SK-N-SH (cell line): Measurements from ENCODE around the gene ADAMTS17. TPM values are rescaled to one million over a fixed set of nuclear protein-coding genes. Genes with fewer than 3 reads are reported as not detected.

Experiments used
- CTCF ChIA-PET: fragments of 300-600, 350-600 bp; formaldehyde crosslinking; extraction: SDS; loops from one replicate; lab custom pipeline; 2021; lab: Yijun Ruan, JAX
- POLR2A ChIA-PET: fragments of 350-600 bp; sonication (Branson Sonifier 250); formaldehyde crosslinking; extraction: SDS; loops from one replicate; lab custom pipeline; 2020; ENCODE audit warnings: antibody characterized with exemption, inconsistent platforms; lab: Yijun Ruan, JAX
- DNase-seq: peaks from one replicate; pipeline ENCODE4 v3.0.0; 2012
- H2AFZ ChIP-seq: fragments of 200-600 bp; sonication (generic); 2 replicates; pipeline ENCODE4 v1.8.1; 2016; ENCODE audit warnings: antibody characterized with exemption, mild to moderate bottlenecking, low read depth
- H3F3A ChIP-seq: fragments of 200-600 bp; sonication (generic); replicated peaks from 2 replicates; pipeline ENCODE3; 2016; ENCODE audit warnings: antibody characterized with exemption, mild to moderate bottlenecking; ENCODE audit not compliant: insufficient read depth
- H3K27ac ChIP-seq, 2 experiments: fragments of 200-500 bp in 1 of 2; fragments of 200-600 bp in 1 of 2; sonication (Bioruptor generic) in 1 of 2; sonication (generic), shearing (Covaris generic) in 1 of 2; 2 replicates each; pipeline versions ENCODE4 v1.5.1 to v1.6.1; 2014 to 2016; ENCODE audit warnings: low read depth in 2 of 2, inconsistent platforms in 1 of 2, low read length in 1 of 2, mild to moderate bottlenecking in 1 of 2, mixed read lengths in 1 of 2
- H3K27me3 ChIP-seq: fragments of 200-600 bp; sonication (generic), shearing (Covaris generic); 2 replicates; pipeline ENCODE4 v1.6.1; 2016; ENCODE audit warnings: mixed run types; ENCODE audit not compliant: insufficient read depth
- H3K36me3 ChIP-seq, 2 experiments: fragments of 200-500 bp in 1 of 2; fragments of 200-600 bp in 1 of 2; sonication (Bioruptor generic) in 1 of 2; sonication (generic) in 1 of 2; replicated peaks in 1 of 2; 2 replicates each; pipeline versions ENCODE3 to v1.5.1; 2014 to 2016; ENCODE audit warnings: low read length in 1 of 2, mild to moderate bottlenecking in 1 of 2; ENCODE audit not compliant: insufficient read depth in 2 of 2, control insufficient read depth in 1 of 2
- H3K4me1 ChIP-seq, 2 experiments: fragments of 200-500 bp in 1 of 2; fragments of 200-600 bp in 1 of 2; sonication (Bioruptor generic) in 1 of 2; sonication (generic), shearing (Covaris generic) in 1 of 2; 2 replicates each; pipeline versions ENCODE4 v1.5.1 to v1.6.1; 2014 to 2016; ENCODE audit warnings: low read depth in 1 of 2, low read length in 1 of 2, mixed run types in 1 of 2; ENCODE audit not compliant: insufficient read depth in 2 of 2, control insufficient read depth in 1 of 2
- H3K4me2 ChIP-seq: fragments of 200-600 bp; sonication (generic), shearing (Covaris generic); 2 replicates; pipeline ENCODE4 v1.6.1; 2017; ENCODE audit warnings: mixed run types
- H3K4me3 ChIP-seq, 2 experiments: fragments of 200-500 bp in 1 of 2; fragments of 200-600 bp in 1 of 2; sonication (Bioruptor generic) in 1 of 2; sonication (generic), shearing (Covaris generic) in 1 of 2; 2 replicates each; pipeline versions ENCODE4 v1.5.1 to v1.8.1; 2014 to 2016; ENCODE audit warnings: low read depth in 2 of 2, inconsistent platforms in 1 of 2, low read length in 1 of 2, mild to moderate bottlenecking in 1 of 2, mixed read lengths in 1 of 2, moderate library complexity in 1 of 2
- H3K79me2 ChIP-seq: fragments of 200-600 bp; sonication (generic); 2 replicates; pipeline ENCODE4 v1.8.1; 2017; ENCODE audit warnings: mild to moderate bottlenecking; ENCODE audit not compliant: insufficient read depth
- H3K9ac ChIP-seq: fragments of 200-600 bp; sonication (generic); 2 replicates; pipeline ENCODE4 v1.6.1; 2017; ENCODE audit warnings: mixed run types
- H3K9me2 ChIP-seq: fragments of 200-600 bp; sonication (generic); 2 replicates; pipeline ENCODE4 v1.6.1; 2017; ENCODE audit warnings: mixed run types
- H3K9me3 ChIP-seq: fragments of 200-600 bp; sonication (generic); 2 replicates; pipeline ENCODE4 v1.6.1; 2017; ENCODE audit warnings: mixed run types, mild to moderate bottlenecking, moderate library complexity
- H4K20me1 ChIP-seq: fragments of 200-600 bp; sonication (generic); 2 replicates; pipeline ENCODE4 v1.6.1; 2017; ENCODE audit warnings: mild to moderate bottlenecking, mixed run types; ENCODE audit not compliant: insufficient read depth
- EP300 ChIP-seq, 2 experiments: IDR thresholded peaks; 2 replicates each; pipeline versions ENCODE4 v1.4.0 to v1.6.1; 2012; ENCODE audit warnings: borderline replicate concordance in 1 of 2, low read depth in 1 of 2, low read length in 1 of 2
- FOXJ3 ChIP-seq: sonication (generic); formaldehyde crosslinking; IDR thresholded peaks from 2 replicates; pipeline ENCODE4 v1.5.1; 2020; ENCODE audit warnings: mild to moderate bottlenecking, missing genetic modification reagents
- JUND ChIP-seq: IDR thresholded peaks from 2 replicates; pipeline ENCODE4 v1.4.0; 2012
- NRF1 ChIP-seq: IDR thresholded peaks from 2 replicates; pipeline ENCODE4 v1.6.1; 2012; ENCODE audit warnings: low read depth, mild to moderate bottlenecking, low read length
- RFX5 ChIP-seq: IDR thresholded peaks from 2 replicates; pipeline ENCODE4 v1.6.1; 2012; ENCODE audit warnings: mild to moderate bottlenecking, improper control_type of control experiment, low read length
- RXRA ChIP-seq: IDR thresholded peaks from 2 replicates; pipeline ENCODE4 v1.4.0; 2012; ENCODE audit warnings: low read depth, mild to moderate bottlenecking, borderline replicate concordance
- TEAD4 ChIP-seq: IDR thresholded peaks from 2 replicates; pipeline ENCODE4 v1.4.0; 2012; ENCODE audit warnings: mild to moderate bottlenecking, borderline replicate concordance; ENCODE audit not compliant: insufficient read depth
- WGBS: methylation state at CpG from one replicate; pipeline ENCODE4 v1.1.6; 2017; ENCODE audit warnings: low lambda C conversion rate; 5-methylcytosine and 5-hydroxymethylcytosine counted together
- polyA plus RNA-seq, 3 experiments: library from polyadenylated mRNA; depleted of rRNA; stranded (reverse); fragments of >200 nt; gene quantifications; 2 replicates each; pipeline ENCODE4 v1.2.3, GENCODE V29; 2012
- TF ChIP-seq, protein P1 (sequence below): IDR thresholded peaks from 2 replicates; pipeline ENCODE4; 2012
- TF ChIP-seq, protein P2 (sequence below): IDR thresholded peaks from 2 replicates; pipeline ENCODE4 v1.6.1; 2012; ENCODE audit warnings: mild to moderate bottlenecking, low read depth, low read length, moderate library complexity
- TF ChIP-seq, protein P3 (sequence below): fragments of 200-600 bp; sonication (generic); IDR thresholded peaks from 2 replicates; pipeline ENCODE4 v1.6.1; 2017; ENCODE audit warnings: antibody characterized with exemption, mild to moderate bottlenecking, moderate library complexity
- TF ChIP-seq, protein P4 (sequence below): IDR thresholded peaks from 2 replicates; pipeline ENCODE4 v1.4.0; 2012; ENCODE audit warnings: low read depth, borderline replicate concordance

Gene ADAMTS17
- polyA plus RNA-seq, 1 of the 3 experiments (the other 2 are of a cell fraction), result not detected

DNA sequence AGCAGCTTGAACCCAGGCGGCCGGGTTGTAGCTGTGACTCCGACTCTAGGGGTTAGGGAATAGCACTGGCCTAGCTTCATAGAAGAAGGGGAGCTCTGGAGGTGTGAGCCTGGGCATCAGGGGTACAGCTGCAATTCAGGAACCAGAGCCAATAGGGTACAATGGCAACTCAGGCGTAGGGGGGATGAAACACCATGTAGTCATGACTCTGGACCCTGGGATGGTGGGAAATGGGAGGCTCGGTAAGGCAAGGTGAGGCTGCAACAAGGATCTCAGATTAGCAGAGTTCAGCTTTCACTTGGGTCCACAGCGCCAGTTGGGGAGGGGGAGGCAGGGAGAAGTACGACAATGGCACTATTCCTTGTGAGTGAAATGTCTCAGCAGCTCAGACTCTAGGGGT, 398.3 kb downstream of the ADAMTS17 start:
- ChIA-PET POLR2A (no interaction called here), CTCF (interaction anchor here (0.8 to 1.9 kb wide), 4 partner anchors 15 to 406 kb away, joined by 3 to 7 read pairs (median 4); partner anchors contain the start of gene ADAMTS17)
- H3K36me3 ChIP-seq, result no peaks in the 10 kb centered on the region
- no peak overlapping the region for H3K9ac ChIP-seq
- H3K4me2 ChIP-seq, result no peak overlapping the region
- peaks cover 7% of the 10 kb centered on the region; the same call in 1 of the 2 replicates for H3K9me3 ChIP-seq
- H4K20me1 ChIP-seq, result no peaks in the 10 kb centered on the region
- no peak for TF ChIP-seq RXRA
- TF ChIP-seq, protein P1, sequence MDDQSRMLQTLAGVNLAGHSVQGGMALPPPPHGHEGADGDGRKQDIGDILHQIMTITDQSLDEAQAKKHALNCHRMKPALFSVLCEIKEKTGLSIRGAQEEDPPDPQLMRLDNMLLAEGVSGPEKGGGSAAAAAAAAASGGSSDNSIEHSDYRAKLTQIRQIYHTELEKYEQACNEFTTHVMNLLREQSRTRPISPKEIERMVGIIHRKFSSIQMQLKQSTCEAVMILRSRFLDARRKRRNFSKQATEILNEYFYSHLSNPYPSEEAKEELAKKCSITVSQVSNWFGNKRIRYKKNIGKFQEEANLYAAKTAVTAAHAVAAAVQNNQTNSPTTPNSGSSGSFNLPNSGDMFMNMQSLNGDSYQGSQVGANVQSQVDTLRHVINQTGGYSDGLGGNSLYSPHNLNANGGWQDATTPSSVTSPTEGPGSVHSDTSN, result no peak
- no peak for TF ChIP-seq EP300 (IDR thresholded peaks at IDR 0.05; ENCODE audit: borderline replicate concordance in 1 of 2, low read depth in 1 of 2, low read length in 1 of 2)
- TF ChIP-seq RFX5, result no peak
- TF ChIP-seq NRF1, result no peak
- TF ChIP-seq, protein P2, sequence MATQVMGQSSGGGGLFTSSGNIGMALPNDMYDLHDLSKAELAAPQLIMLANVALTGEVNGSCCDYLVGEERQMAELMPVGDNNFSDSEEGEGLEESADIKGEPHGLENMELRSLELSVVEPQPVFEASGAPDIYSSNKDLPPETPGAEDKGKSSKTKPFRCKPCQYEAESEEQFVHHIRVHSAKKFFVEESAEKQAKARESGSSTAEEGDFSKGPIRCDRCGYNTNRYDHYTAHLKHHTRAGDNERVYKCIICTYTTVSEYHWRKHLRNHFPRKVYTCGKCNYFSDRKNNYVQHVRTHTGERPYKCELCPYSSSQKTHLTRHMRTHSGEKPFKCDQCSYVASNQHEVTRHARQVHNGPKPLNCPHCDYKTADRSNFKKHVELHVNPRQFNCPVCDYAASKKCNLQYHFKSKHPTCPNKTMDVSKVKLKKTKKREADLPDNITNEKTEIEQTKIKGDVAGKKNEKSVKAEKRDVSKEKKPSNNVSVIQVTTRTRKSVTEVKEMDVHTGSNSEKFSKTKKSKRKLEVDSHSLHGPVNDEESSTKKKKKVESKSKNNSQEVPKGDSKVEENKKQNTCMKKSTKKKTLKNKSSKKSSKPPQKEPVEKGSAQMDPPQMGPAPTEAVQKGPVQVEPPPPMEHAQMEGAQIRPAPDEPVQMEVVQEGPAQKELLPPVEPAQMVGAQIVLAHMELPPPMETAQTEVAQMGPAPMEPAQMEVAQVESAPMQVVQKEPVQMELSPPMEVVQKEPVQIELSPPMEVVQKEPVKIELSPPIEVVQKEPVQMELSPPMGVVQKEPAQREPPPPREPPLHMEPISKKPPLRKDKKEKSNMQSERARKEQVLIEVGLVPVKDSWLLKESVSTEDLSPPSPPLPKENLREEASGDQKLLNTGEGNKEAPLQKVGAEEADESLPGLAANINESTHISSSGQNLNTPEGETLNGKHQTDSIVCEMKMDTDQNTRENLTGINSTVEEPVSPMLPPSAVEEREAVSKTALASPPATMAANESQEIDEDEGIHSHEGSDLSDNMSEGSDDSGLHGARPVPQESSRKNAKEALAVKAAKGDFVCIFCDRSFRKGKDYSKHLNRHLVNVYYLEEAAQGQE, result no peak
- no peak for TF ChIP-seq FOXJ3 (CRISPR knock-in tag)
- TF ChIP-seq TEAD4, result no peak
- TF ChIP-seq, protein P3, sequence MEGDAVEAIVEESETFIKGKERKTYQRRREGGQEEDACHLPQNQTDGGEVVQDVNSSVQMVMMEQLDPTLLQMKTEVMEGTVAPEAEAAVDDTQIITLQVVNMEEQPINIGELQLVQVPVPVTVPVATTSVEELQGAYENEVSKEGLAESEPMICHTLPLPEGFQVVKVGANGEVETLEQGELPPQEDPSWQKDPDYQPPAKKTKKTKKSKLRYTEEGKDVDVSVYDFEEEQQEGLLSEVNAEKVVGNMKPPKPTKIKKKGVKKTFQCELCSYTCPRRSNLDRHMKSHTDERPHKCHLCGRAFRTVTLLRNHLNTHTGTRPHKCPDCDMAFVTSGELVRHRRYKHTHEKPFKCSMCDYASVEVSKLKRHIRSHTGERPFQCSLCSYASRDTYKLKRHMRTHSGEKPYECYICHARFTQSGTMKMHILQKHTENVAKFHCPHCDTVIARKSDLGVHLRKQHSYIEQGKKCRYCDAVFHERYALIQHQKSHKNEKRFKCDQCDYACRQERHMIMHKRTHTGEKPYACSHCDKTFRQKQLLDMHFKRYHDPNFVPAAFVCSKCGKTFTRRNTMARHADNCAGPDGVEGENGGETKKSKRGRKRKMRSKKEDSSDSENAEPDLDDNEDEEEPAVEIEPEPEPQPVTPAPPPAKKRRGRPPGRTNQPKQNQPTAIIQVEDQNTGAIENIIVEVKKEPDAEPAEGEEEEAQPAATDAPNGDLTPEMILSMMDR, result no peak
- TF ChIP-seq, protein P4, sequence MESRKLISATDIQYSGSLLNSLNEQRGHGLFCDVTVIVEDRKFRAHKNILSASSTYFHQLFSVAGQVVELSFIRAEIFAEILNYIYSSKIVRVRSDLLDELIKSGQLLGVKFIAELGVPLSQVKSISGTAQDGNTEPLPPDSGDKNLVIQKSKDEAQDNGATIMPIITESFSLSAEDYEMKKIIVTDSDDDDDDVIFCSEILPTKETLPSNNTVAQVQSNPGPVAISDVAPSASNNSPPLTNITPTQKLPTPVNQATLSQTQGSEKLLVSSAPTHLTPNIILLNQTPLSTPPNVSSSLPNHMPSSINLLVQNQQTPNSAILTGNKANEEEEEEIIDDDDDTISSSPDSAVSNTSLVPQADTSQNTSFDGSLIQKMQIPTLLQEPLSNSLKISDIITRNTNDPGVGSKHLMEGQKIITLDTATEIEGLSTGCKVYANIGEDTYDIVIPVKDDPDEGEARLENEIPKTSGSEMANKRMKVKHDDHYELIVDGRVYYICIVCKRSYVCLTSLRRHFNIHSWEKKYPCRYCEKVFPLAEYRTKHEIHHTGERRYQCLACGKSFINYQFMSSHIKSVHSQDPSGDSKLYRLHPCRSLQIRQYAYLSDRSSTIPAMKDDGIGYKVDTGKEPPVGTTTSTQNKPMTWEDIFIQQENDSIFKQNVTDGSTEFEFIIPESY, result no peak
- TF ChIP-seq JUND, result no peak
- no peaks in the 10 kb centered on the region for H3F3A ChIP-seq
- no peaks in the 10 kb centered on the region for H3K27me3 ChIP-seq
- no peak for DNase-seq
- no peak overlapping the region for H2AFZ ChIP-seq
- H3K9me2 ChIP-seq, result no peaks in the 10 kb centered on the region
- H3K4me1 ChIP-seq, result no peaks in the 10 kb centered on the region
- 38% methylated on average over 4 of the region's 7 CpGs for WGBS
- H3K4me3 ChIP-seq, result no peak overlapping the region
- no peaks in the 10 kb centered on the region for H3K79me2 ChIP-seq
- H3K27ac ChIP-seq, result no peak overlapping the region
